Cardiac muscle cell (in vitro differentiated cells and primary cell): ENCODE measurements around the gene XRCC1. TPM values are rescaled to one million over a fixed set of nuclear protein-coding genes. Genes with fewer than 3 reads are reported as not detected.

Experiments
- DNase-seq, 2 donors: peaks; one replicate each; pipeline versions ENCODE4 v3.0.0 to v3.0.0-alpha.2; 2010 to 2017; ENCODE audit warnings: low read depth in 1 of 2, low spot score in 1 of 2
- H3K27ac ChIP-seq: fragments of 200-600 bp; sonication (generic); 2 replicates; pipeline ENCODE4 v1.5.1; 2016
- H3K27me3 ChIP-seq: fragments of 200-600 bp; sonication (generic); 2 replicates; pipeline ENCODE4 v1.6.0; 2016; ENCODE audit warnings: control low read depth
- H3K36me3 ChIP-seq: fragments of 200-600 bp; sonication (generic); 2 replicates; pipeline ENCODE4 v1.5.1; 2016; ENCODE audit warnings: control low read depth
- H3K4me1 ChIP-seq: fragments of 200-600 bp; sonication (generic); 2 replicates; pipeline ENCODE4 v1.8.1; 2017; ENCODE audit warnings: low read depth, mild to moderate bottlenecking, mixed run types
- H3K4me3 ChIP-seq: fragments of 200-600 bp; sonication (generic); 2 replicates; pipeline ENCODE4 v1.5.1; 2016; ENCODE audit warnings: mild to moderate bottlenecking
- H3K9me3 ChIP-seq: fragments of 200-600 bp; sonication (generic); 2 replicates; pipeline ENCODE4 v1.5.1; 2017; ENCODE audit warnings: low read depth, mild to moderate bottlenecking, control low read depth
- polyA plus RNA-seq: library from polyadenylated mRNA; unstranded; fragments of >200 nt; fragmentation: Nextera tagmentation; extraction: Ambion mirVana; gene quantifications from 2 replicates; pipeline ENCODE4 v1.2.1, GENCODE V29; 2016
- total RNA-seq: library from RNA; depleted of rRNA; stranded (reverse); fragments of >200 nt; gene quantifications from 2 replicates; pipeline ENCODE4 v1.2.3, GENCODE V29; 2016
- TF ChIP-seq, protein P1 (sequence below): IDR thresholded peaks from 2 replicates; pipeline ENCODE4 v1.5.1; 2012; ENCODE audit warnings: low read depth, mild to moderate bottlenecking, low read length

Gene XRCC1
- total and polyA plus RNA-seq, 2 experiments from 2014 or later, result 52.0 to 82.5 TPM

DNA sequence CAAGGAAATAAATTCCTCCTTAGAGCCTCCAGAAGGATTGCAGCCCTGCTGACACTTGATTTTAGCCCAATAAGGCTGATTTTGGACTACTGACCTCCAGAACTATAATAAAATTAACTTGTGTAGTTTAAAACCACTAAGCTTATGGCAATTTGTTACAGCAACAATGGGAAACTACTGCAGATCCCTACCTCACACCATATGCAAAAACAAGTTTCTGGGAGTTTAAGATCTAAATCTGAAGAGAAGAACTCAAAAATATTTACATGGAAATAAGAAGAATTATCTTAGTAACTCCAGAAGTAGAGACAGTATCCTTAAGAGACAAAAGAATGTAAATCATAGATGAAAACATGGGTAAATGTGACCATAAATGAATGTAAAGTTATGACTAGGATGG is 36.4 kb downstream of the XRCC1 start:
- Histone ChIP-seq H3K4me1 (peaks cover 4% of the 10 kb centered on the region), H3K36me3 (peaks cover 33% of the 10 kb centered on the region), H3K27me3 (no peaks in the 10 kb centered on the region), H3K27ac (no peak overlapping the region), H3K9me3 (no peaks in the 10 kb centered on the region), H3K4me3 (no peak overlapping the region)
- TF ChIP-seq, protein P1, sequence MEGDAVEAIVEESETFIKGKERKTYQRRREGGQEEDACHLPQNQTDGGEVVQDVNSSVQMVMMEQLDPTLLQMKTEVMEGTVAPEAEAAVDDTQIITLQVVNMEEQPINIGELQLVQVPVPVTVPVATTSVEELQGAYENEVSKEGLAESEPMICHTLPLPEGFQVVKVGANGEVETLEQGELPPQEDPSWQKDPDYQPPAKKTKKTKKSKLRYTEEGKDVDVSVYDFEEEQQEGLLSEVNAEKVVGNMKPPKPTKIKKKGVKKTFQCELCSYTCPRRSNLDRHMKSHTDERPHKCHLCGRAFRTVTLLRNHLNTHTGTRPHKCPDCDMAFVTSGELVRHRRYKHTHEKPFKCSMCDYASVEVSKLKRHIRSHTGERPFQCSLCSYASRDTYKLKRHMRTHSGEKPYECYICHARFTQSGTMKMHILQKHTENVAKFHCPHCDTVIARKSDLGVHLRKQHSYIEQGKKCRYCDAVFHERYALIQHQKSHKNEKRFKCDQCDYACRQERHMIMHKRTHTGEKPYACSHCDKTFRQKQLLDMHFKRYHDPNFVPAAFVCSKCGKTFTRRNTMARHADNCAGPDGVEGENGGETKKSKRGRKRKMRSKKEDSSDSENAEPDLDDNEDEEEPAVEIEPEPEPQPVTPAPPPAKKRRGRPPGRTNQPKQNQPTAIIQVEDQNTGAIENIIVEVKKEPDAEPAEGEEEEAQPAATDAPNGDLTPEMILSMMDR, result no peak
- no peak for DNase-seq

DNA sequence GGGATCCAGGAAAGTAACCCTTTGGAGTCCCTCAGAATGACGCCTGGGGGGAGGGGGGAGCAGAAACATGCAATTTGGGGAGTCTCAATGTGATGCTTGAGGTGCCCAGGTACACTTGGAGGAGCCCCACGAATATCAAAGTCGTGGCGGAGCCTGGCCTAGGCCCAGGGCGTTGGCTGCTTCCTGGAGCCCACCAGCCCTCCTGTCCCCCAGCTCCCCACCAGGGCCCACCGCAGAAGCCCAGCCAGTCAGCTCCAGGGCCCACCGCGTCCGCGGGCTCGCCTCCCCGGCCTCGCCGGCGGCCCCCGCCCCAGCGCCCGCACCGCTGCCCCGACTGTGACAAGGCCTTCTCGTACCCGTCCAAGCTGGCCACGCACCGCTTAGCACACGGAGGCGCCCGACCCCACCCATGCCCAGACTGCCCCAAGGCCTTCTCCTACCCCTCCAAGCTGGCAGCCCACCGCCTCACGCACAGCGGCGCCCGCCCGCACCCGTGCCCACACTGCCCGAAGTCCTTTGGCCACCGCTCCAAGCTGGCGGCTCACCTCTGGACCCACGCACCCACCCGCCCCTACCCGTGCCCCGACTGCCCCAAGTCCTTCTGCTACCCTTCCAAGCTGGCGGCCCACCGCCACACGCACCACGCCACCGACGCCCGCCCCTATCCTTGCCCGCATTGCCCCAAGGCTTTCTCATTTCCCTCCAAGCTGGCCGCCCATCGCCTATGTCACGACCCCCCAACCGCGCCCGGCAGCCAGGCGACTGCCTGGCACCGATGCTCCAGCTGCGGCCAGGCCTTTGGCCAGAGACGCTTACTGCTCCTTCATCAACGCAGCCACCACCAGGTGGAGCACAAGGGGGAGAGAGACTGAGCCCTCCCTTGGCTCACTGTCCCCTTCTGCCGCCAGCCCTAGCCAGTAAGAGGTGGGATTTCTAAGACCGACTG is 40.2 kb downstream of the XRCC1 start:
- Histone ChIP-seq H3K9me3 (no peaks in the 10 kb centered on the region), H3K36me3 (peaks cover 9% of the 10 kb centered on the region), H3K4me1 (peaks cover 4% of the 10 kb centered on the region), H3K27ac (no peak overlapping the region), H3K27me3 (no peaks in the 10 kb centered on the region), H3K4me3 (no peak overlapping the region)
- TF ChIP-seq, protein P1, result peak; percentile 67
- peak; percentile 79 for DNase-seq

- Histone ChIP-seq H3K4me3 (no peak overlapping the region), H3K4me1 (peaks cover 4% of the 10 kb centered on the region), H3K27ac (no peak overlapping the region), H3K9me3 (no peaks in the 10 kb centered on the region), H3K36me3 (peaks cover 9% of the 10 kb centered on the region), H3K27me3 (no peaks in the 10 kb centered on the region)
- TF ChIP-seq, protein P1, result no peak
- DNase-seq, result no peak
These were observed 41.0 kb downstream of the XRCC1 start for GRCh38 chr19:43534305-43534815.

GRCh38 chr19:43533546-43534304 is 41.6 kb downstream of the XRCC1 start:
- TF ChIP-seq, protein P1, result no peak
- Histone ChIP-seq H3K27ac (peak overlapping the region; percentile 76), H3K4me3 (peak overlapping the region; percentile 34), H3K36me3 (peaks cover 7% of the 10 kb centered on the region), H3K9me3 (no peaks in the 10 kb centered on the region), H3K4me1 (peaks cover 4% of the 10 kb centered on the region), H3K27me3 (no peaks in the 10 kb centered on the region)
- DNase-seq, result peak; percentile 100

- Histone ChIP-seq H3K36me3 (peaks cover under 1% of the 10 kb centered on the region), H3K9me3 (no peaks in the 10 kb centered on the region), H3K27me3 (no peaks in the 10 kb centered on the region), H3K27ac (peak within 1 kb of the TSS; percentile 76), H3K4me1 (peaks cover 4% of the 10 kb centered on the region), H3K4me3 (peak within 1 kb of the TSS; percentile 34)
- TF ChIP-seq, protein P1, result no peak
- peak; percentile 96 to 98 for DNase-seq
These were observed 42.3 kb downstream of the XRCC1 start, which contains the start of gene ZNF575 for GRCh38 chr19:43532962-43533545. Gene ZNF575 (plus strand): TSS chr19:43533188. CDS start chr19:43534423, 1,235 bp downstream.
